HG03139 (cell line): ENCODE measurements around the gene XG.

Experiments
- ATAC-seq: cut with Tn5 transposase; IDR thresholded peaks from one replicate; pipeline ENCODE4 v1.9.1; 2021; ENCODE audit not compliant: unreplicated experiment

Gene XG

GRCh38 chrX:2817036-2817435 is 65.2 kb downstream of the XG start:
- ATAC-seq: no peak

GRCh38 chrX:2819345-2820135 is 67.7 kb downstream of the XG start:
- ATAC-seq: no peak

- no peak for ATAC-seq
Measured at GRCh38 chrX:2820136-2820771, 68.4 kb downstream of the XG start.

- no peak for ATAC-seq
Measured at GRCh38 chrX:2823795-2824386, 72.1 kb downstream of the XG start.

GRCh38 chrX:2824886-2825285 is 73.0 kb downstream of the XG start:
- no peak for ATAC-seq

- ATAC-seq: no peak
Measured at GRCh38 chrX:2828344-2828958, 76.6 kb downstream of the XG start, which contains the start of gene GYG2. Gene GYG2 (plus strand): TSS chrX:2828930. CDS start chrX:2830189, 1,259 bp downstream.

- no peak for ATAC-seq
Measured at GRCh38 chrX:2828959-2829411, 77.1 kb downstream of the XG start.

GRCh38 chrX:2829469-2830246 is 77.8 kb downstream of the XG start:
- ATAC-seq: no peak

GRCh38 chrX:2831471-2832228 is 79.8 kb downstream of the XG start:
- no peak for ATAC-seq

GRCh38 chrX:2837961-2838360 is 86.1 kb downstream of the XG start:
- no peak for ATAC-seq

GRCh38 chrX:2840961-2841360 is 89.1 kb downstream of the XG start:
- ATAC-seq: no peak

- ATAC-seq: no peak
Measured at GRCh38 chrX:2841537-2841936, 89.7 kb downstream of the XG start.

GRCh38 chrX:2846992-2847391 is 95.2 kb downstream of the XG start:
- no peak for ATAC-seq

- no peak for ATAC-seq
Measured at GRCh38 chrX:2848871-2849301, 97.0 kb downstream of the XG start.

- no peak for ATAC-seq
Measured at GRCh38 chrX:2854918-2855317, 103.1 kb downstream of the XG start.

GRCh38 chrX:2855761-2856160 is 103.9 kb downstream of the XG start:
- no peak for ATAC-seq

GRCh38 chrX:2857566-2857965 is 105.7 kb downstream of the XG start:
- no peak for ATAC-seq

GRCh38 chrX:2859197-2859797 is 107.5 kb downstream of the XG start:
- ATAC-seq: no peak

- ATAC-seq: no peak
Measured at GRCh38 chrX:2862404-2862803, 110.6 kb downstream of the XG start.

- ATAC-seq: no peak
Measured at GRCh38 chrX:2863646-2864045, 111.8 kb downstream of the XG start.
